Body of pancreas (tissue), 4 donors: ENCODE data around the gene OIT3. TPM values are rescaled to one million over a fixed set of nuclear protein-coding genes. Genes with fewer than 3 reads are reported as not detected.

Source experiments
- ATAC-seq: fragments of 150-250 bp; one replicate; pipeline ENCODE4 v1.9.1; 2016
- DNase-seq, 4 donors: peaks; one replicate each; pipeline ENCODE4 v3.0.0-alpha.2; 2019
- H3K27ac ChIP-seq, 4 donors: fragments of 200-600 bp; sonication (generic); 1 replicate in 3 of 4; 2 replicates in 1 of 4; pipeline versions ENCODE4 v1.5.1 to v1.6.1; 2016 to 2019; ENCODE audit warnings: mild to moderate bottlenecking in 1 of 4, mixed read lengths in 1 of 4, moderate library complexity in 1 of 4
- H3K27me3 ChIP-seq, 2 donors: fragments of 200-600 bp; sonication (generic); one replicate each; pipeline ENCODE4 v1.6.0; 2016; ENCODE audit warnings: mild to moderate bottlenecking in 1 of 2
- H3K36me3 ChIP-seq, 2 donors: fragments of 200-600 bp; sonication (generic); replicated peaks in 1 of 2; 2 replicates each; pipeline ENCODE4 v1.5.1; 2016; ENCODE audit warnings: low read depth in 2 of 2; ENCODE audit not compliant: insufficient read depth in 1 of 2
- H3K4me1 ChIP-seq: fragments of 200-600 bp; sonication (generic); one replicate; pipeline ENCODE4 v1.6.0; 2016
- H3K4me3 ChIP-seq, 2 donors: fragments of 200-600 bp; sonication (generic); 1 replicate in 1 of 2; 2 replicates in 1 of 2; pipeline ENCODE4 v1.5.1; 2016 to 2019
- H3K9me3 ChIP-seq, 3 donors: fragments of 200-600 bp; sonication (generic); 1 replicate in 2 of 3; 2 replicates in 1 of 3; pipeline ENCODE4 v1.5.1; 2016
- POLR2A ChIP-seq, 3 donors: fragments of 450-650 bp; IDR thresholded peaks; one replicate each; pipeline ENCODE4 v1.6.1; 2016; ENCODE audit warnings: antibody characterized with exemption in 3 of 3, mild to moderate bottlenecking in 2 of 3
- WGBS, 2 donors: methylation state at CpG; one replicate each; pipeline ENCODE4 v1.1.5; 2017; 5-methylcytosine and 5-hydroxymethylcytosine counted together
- intact Hi-C: fragments of 100-400 bp; cut with DNase I; formaldehyde crosslinking; loops from one replicate; pipeline ENCODE4 v1.15.1; 2023
- total RNA-seq, 2 donors: library from RNA; depleted of rRNA; stranded (reverse); fragments of >200 nt; gene quantifications; one replicate each; pipeline ENCODE4 v1.1.0, GENCODE V29; 2016
- TF ChIP-seq, protein P1 (sequence below), 7 experiments: fragments of 450-650 bp in 4 of 7; fragments of 200-600 bp in 3 of 7; sonication (generic) in 3 of 7; IDR thresholded peaks; one replicate each; pipeline ENCODE4 v1.5.1; 2016 to 2019; ENCODE audit warnings: antibody characterized with exemption in 7 of 7

Gene OIT3
- total RNA-seq, 2 donors from 2014 or later, result not detected

DNA sequence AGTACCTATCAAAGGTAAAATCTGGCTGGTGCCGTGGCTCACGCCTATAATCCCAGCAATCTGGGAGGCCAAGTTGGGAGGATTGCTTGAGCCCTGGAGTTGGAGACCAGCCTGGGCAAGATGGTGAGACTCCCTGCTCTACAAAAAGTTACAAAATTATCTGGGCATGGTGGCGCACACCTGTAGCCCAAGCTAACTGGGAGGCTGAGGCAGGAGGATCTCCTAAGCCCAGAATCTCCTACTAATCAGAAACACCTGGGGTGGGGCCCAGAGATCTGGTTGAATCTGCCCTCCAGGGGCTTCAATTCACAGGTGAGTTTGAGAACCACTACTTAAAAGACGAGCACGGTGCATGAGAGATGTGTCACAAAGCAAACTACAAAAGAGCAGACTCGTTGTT is 58.6 kb downstream of the OIT3 start:
- intact Hi-C loops, result no loop called here
- Histone ChIP-seq H3K36me3 (no peaks in the 10 kb centered on the region), H3K9me3 (no peaks in the 10 kb centered on the region), H3K4me3 (no peak overlapping the region), H3K4me1 (no peaks in the 10 kb centered on the region), H3K27me3 (no peaks in the 10 kb centered on the region), H3K27ac (no peak overlapping the region)
- DNase-seq, result no peak
- no peak for ATAC-seq
- 72 to 86% methylated on average over 6 of the region's 6 CpGs for WGBS, 2 donors
- TF ChIP-seq, protein P1, sequence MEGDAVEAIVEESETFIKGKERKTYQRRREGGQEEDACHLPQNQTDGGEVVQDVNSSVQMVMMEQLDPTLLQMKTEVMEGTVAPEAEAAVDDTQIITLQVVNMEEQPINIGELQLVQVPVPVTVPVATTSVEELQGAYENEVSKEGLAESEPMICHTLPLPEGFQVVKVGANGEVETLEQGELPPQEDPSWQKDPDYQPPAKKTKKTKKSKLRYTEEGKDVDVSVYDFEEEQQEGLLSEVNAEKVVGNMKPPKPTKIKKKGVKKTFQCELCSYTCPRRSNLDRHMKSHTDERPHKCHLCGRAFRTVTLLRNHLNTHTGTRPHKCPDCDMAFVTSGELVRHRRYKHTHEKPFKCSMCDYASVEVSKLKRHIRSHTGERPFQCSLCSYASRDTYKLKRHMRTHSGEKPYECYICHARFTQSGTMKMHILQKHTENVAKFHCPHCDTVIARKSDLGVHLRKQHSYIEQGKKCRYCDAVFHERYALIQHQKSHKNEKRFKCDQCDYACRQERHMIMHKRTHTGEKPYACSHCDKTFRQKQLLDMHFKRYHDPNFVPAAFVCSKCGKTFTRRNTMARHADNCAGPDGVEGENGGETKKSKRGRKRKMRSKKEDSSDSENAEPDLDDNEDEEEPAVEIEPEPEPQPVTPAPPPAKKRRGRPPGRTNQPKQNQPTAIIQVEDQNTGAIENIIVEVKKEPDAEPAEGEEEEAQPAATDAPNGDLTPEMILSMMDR (IDR thresholded peaks at IDR 0.05), result no peak
- TF ChIP-seq POLR2A (IDR thresholded peaks at IDR 0.05), result no peak

DNA sequence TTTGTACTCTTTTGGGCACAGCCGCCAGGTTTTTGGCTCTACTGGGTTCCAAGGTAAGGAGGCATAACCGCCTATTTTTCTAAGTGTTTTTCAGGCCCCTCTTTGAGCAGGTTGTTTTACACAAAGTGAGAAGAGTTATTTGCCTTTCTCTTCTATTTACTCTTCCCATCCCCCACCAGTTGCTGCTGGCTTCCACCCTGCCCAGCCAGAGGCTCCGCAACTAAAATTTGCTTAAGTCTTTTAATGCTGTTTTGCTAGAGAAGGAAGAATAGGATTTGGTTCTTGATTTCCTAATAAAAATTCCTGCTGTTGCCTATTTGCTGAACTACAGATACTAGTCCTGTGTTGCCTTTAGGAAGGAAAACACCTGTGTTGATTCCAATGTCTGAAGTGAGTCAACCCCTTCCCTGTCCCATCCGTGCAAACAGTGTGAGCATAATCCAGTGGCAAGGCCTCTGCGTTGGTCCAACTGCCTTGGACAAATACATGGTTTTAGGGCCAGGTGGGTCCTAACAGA is 59.2 kb downstream of the OIT3 start:
- no peak overlapping the region for H3K4me3 ChIP-seq
- no peaks in the 10 kb centered on the region for H3K9me3 ChIP-seq
- H3K27ac ChIP-seq, result no peak overlapping the region
- intact Hi-C loops, result no loop called here
- DNase-seq, result no peak
- H3K4me1 ChIP-seq, result no peaks in the 10 kb centered on the region
- no peaks in the 10 kb centered on the region for H3K36me3 ChIP-seq
- H3K27me3 ChIP-seq, result no peaks in the 10 kb centered on the region
- WGBS, 2 donors, result 63 to 80% methylated on average over 5 of the region's 5 CpGs
- ATAC-seq, result no peak
- TF ChIP-seq POLR2A (IDR thresholded peaks at IDR 0.05), result no peak
- TF ChIP-seq, protein P1 (IDR thresholded peaks at IDR 0.05), result no peak

DNA sequence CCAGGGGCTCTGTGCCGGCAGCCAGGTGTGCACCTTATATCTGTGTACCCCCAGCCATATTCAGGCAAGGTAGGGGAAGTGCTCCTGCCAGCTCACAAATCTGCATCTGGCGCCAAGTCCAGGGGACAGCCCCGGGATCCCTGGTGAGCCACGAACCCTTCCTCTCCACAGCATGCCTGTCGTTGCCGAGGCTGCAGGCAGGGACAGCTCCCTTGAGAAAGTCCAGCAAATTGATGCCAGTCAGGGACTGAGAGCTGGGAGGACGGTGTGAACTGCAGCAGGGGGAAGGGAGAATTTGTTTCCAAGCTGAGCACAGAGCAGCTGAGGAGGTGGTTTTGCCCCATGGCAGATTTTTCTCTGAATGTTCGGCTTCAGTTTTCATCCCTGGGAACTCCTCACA is 60.1 kb downstream of the OIT3 start:
- no peak for ATAC-seq
- no peak for TF ChIP-seq POLR2A (IDR thresholded peaks at IDR 0.05)
- TF ChIP-seq, protein P1 (IDR thresholded peaks at IDR 0.05), result no peak

GRCh38 chr10:72954230-72954595 is 60.7 kb downstream of the OIT3 start:
- H3K27ac ChIP-seq, result no peak overlapping the region
- no peaks in the 10 kb centered on the region for H3K4me1 ChIP-seq
- 70 to 72% methylated on average over 8 of the region's 8 CpGs for WGBS, 2 donors
- no peaks in the 10 kb centered on the region for H3K36me3 ChIP-seq
- H3K9me3 ChIP-seq, result no peaks in the 10 kb centered on the region
- ATAC-seq (no peak), DNase-seq (no peak)
- TF ChIP-seq, protein P1 (IDR thresholded peaks at IDR 0.05), result no peak
- no peak for TF ChIP-seq POLR2A (IDR thresholded peaks at IDR 0.05)
- intact Hi-C loops, result no loop called here
- H3K27me3 ChIP-seq, result no peaks in the 10 kb centered on the region
- no peak overlapping the region for H3K4me3 ChIP-seq

More for the DNA sequence above, 60.1 kb downstream of the OIT3 start:
- DNase-seq, result no peak
- Histone ChIP-seq H3K9me3 (no peaks in the 10 kb centered on the region), H3K36me3 (no peaks in the 10 kb centered on the region), H3K27ac (no peak overlapping the region), H3K4me1 (no peaks in the 10 kb centered on the region), H3K27me3 (no peaks in the 10 kb centered on the region), H3K4me3 (no peak overlapping the region)
- 72 to 94% methylated on average over 1 to 8 of the region's 8 CpGs for WGBS, 2 donors
- intact Hi-C loops, result no loop called here
